ENCODE results near the gene CNN3. TPM values are rescaled to one million over a fixed set of nuclear protein-coding genes. Genes with fewer than 3 reads are reported as not detected.

Gene CNN3
- total RNA-seq, 3 donors from 2014 or later (not counting 1 experiment from before 2014, with no cell fraction given): 0.55 to 1.7 (median 0.96) TPM

DNA sequence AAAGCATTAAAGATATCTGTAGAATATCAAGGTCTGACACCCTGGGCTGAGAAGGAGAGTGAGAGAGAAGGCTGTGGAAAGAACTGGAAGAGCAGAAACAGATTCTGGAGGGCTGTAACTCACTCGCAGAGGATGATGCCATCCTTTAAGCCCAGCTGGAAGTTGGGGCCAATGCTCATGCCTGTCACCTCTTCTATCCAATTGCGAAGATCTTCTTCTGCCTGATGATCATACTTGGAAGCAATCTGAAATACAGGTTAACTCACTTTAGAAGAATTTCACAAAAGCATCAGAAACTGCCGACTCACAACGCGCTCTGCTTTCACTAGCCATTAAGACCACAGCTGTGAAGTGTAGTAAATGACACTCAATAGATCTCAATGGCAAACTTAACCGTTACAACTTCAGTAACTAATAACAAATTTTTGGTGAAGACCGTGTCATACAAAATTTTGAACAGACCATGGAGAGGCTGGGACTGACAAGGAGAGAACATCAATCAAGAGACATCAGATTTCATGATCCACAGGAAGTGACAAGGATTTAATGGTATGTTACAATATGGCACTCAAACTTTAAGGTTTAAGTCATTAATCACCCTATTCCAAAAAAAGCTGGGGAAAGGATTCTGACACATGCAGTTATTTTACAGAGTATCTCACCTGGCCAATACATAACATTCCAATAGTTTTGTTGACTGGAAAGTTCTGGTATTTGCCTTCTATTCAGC, 23.5 kb downstream of the CNN3 start:
- Histone ChIP-seq H3K36me3 (ENCODE audit: control insufficient read depth, insufficient read depth, low read length) (no peaks in the 10 kb centered on the region), H3K9me3 (ENCODE audit: control insufficient read depth, insufficient read depth, low read length) (no peaks in the 10 kb centered on the region), H3K4me3 (ENCODE audit: low read length) (no peak overlapping the region), H3K27me3 (ENCODE audit: control insufficient read depth, insufficient read depth, low read length) (no peaks in the 10 kb centered on the region), H3K4me1 (ENCODE audit: control insufficient read depth, insufficient read depth, low read length) (no peaks in the 10 kb centered on the region), H3K27ac (ENCODE audit: low read length) (no peak overlapping the region)
- ATAC-seq (no peak), DNase-seq (no peak)
- 94% methylated on average over 7 of the region's 7 CpGs for WGBS (ENCODE audit: insufficient coverage)
- no peaks in the 10 kb centered on the region for H3K36me3 Mint-ChIP-seq
- H3K4me3 Mint-ChIP-seq: no peak overlapping the region
- intact Hi-C loops (cut with micrococcal nuclease): no loop called here
- no peaks in the 10 kb centered on the region for H3K4me1 Mint-ChIP-seq
- no peak overlapping the region for H3K27ac Mint-ChIP-seq
- H3K9me3 Mint-ChIP-seq: no peaks in the 10 kb centered on the region
- H3K27me3 Mint-ChIP-seq (ENCODE audit: low read depth in 2 of 2): peaks cover 6 to 20% of the 10 kb centered on the region in 2 donors
- TF ChIP-seq, protein P1, sequence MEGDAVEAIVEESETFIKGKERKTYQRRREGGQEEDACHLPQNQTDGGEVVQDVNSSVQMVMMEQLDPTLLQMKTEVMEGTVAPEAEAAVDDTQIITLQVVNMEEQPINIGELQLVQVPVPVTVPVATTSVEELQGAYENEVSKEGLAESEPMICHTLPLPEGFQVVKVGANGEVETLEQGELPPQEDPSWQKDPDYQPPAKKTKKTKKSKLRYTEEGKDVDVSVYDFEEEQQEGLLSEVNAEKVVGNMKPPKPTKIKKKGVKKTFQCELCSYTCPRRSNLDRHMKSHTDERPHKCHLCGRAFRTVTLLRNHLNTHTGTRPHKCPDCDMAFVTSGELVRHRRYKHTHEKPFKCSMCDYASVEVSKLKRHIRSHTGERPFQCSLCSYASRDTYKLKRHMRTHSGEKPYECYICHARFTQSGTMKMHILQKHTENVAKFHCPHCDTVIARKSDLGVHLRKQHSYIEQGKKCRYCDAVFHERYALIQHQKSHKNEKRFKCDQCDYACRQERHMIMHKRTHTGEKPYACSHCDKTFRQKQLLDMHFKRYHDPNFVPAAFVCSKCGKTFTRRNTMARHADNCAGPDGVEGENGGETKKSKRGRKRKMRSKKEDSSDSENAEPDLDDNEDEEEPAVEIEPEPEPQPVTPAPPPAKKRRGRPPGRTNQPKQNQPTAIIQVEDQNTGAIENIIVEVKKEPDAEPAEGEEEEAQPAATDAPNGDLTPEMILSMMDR (IDR thresholded peaks at IDR 0.05): no peak

DNA sequence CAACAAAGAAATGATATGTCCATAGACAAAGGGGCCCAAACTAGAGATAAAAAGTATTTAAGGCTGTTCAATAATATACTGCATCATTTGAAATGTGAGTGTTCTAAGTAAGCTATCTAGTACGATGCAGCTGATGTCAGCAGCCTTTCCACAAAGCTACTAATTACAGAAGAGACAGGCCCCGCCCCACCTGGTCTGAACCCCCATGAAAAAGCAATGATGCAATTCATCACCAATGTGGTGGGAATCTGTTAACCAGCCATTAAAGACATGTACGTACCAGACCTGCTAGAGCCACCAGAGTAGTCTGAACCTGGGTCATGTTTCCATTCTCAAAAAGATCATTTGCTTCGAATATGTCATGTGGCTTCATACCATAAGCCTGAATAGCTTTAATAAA, 25.1 kb downstream of the CNN3 start:
- DNase-seq (no peak), ATAC-seq (no peak)
- H3K4me3 ChIP-seq (ENCODE audit: low read length): no peak overlapping the region
- 86% methylated on average over 4 of the region's 4 CpGs for WGBS (ENCODE audit: insufficient coverage)
- H3K4me3 Mint-ChIP-seq: no peak overlapping the region
- H3K9me3 ChIP-seq (ENCODE audit: control insufficient read depth, insufficient read depth, low read length): no peaks in the 10 kb centered on the region
- H3K4me1 Mint-ChIP-seq: no peaks in the 10 kb centered on the region
- no peaks in the 10 kb centered on the region for H3K36me3 ChIP-seq (ENCODE audit: control insufficient read depth, insufficient read depth, low read length)
- H3K36me3 Mint-ChIP-seq: no peaks in the 10 kb centered on the region
- intact Hi-C loops (cut with micrococcal nuclease): no loop called here
- TF ChIP-seq, protein P1 (IDR thresholded peaks at IDR 0.05): no peak
- no peak overlapping the region for H3K27ac ChIP-seq (ENCODE audit: low read length)
- H3K4me1 ChIP-seq (ENCODE audit: control insufficient read depth, insufficient read depth, low read length): no peaks in the 10 kb centered on the region
- H3K27me3 Mint-ChIP-seq (ENCODE audit: low read depth in 2 of 2): peaks cover 0 to 13% of the 10 kb centered on the region in 2 donors
- H3K27ac Mint-ChIP-seq: no peak overlapping the region
- no peaks in the 10 kb centered on the region for H3K9me3 Mint-ChIP-seq
- no peaks in the 10 kb centered on the region for H3K27me3 ChIP-seq (ENCODE audit: control insufficient read depth, insufficient read depth, low read length)

DNA sequence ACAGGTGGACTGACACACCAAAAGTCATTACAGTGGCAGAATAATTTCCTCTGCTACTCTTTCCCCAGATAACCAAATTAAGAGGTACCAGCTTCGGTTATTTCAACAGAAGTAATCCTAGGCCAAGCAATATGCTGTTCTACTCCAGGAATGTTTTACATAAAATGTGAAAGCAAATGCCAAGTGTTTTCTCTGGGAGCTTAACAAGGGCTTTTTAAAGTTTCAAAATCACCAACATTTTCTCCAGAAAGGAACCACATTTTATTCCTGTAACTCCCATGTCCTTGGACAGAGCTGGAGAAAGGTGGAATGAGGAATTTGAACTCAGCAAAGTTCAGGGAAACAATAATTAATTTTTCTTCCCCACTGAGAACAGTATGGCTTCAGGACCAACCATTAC, 27.2 kb downstream of the CNN3 start:
- H3K27me3 Mint-ChIP-seq (ENCODE audit: low read depth in 2 of 2): peaks cover 3 to 13% of the 10 kb centered on the region in 2 donors
- no peak for ATAC-seq
- TF ChIP-seq, protein P1 (IDR thresholded peaks at IDR 0.05): no peak
- intact Hi-C loops (cut with micrococcal nuclease): no loop called here
- Histone ChIP-seq H3K9me3 (ENCODE audit: control insufficient read depth, insufficient read depth, low read length) (no peaks in the 10 kb centered on the region), H3K4me1 (ENCODE audit: control insufficient read depth, insufficient read depth, low read length) (no peaks in the 10 kb centered on the region), H3K27me3 (ENCODE audit: control insufficient read depth, insufficient read depth, low read length) (no peaks in the 10 kb centered on the region), H3K4me3 (ENCODE audit: low read length) (no peak overlapping the region), H3K36me3 (ENCODE audit: control insufficient read depth, insufficient read depth, low read length) (no peaks in the 10 kb centered on the region), H3K27ac (ENCODE audit: low read length) (no peak overlapping the region)
- no peaks in the 10 kb centered on the region for H3K9me3 Mint-ChIP-seq
- H3K36me3 Mint-ChIP-seq: no peaks in the 10 kb centered on the region
- H3K4me3 Mint-ChIP-seq: no peak overlapping the region
- no peak overlapping the region for H3K27ac Mint-ChIP-seq
- H3K4me1 Mint-ChIP-seq: no peaks in the 10 kb centered on the region
- no CpG with 5 or more reads among the region's 1 CpG for WGBS (ENCODE audit: insufficient coverage)
- no peak for DNase-seq

Measured in natural killer cell (primary cell).